Brain microvascular endothelial cell (primary cell): ENCODE results near the gene COL4A1.

ENCODE experiments used
- DNase-seq: peaks from one replicate; pipeline ENCODE4 v3.0.0-alpha.2; 2020
- H3K27ac ChIP-seq: fragments of 250-450 bp; sonication (Bioruptor Pico); 2 replicates; pipeline ENCODE4 v1.5.1; 2020; ENCODE audit warnings: mild to moderate bottlenecking, moderate library complexity
- H3K27me3 ChIP-seq: fragments of 250-450 bp; sonication (Bioruptor Pico); replicated peaks from 2 replicates; pipeline ENCODE4 v1.5.1; 2020; ENCODE audit warnings: mild to moderate bottlenecking
- H3K36me3 ChIP-seq: fragments of 250-450 bp; sonication (Bioruptor Pico); replicated peaks from 2 replicates; pipeline ENCODE4 v1.5.1; 2020; ENCODE audit warnings: mild to moderate bottlenecking
- H3K4me3 ChIP-seq: 2 replicates; pipeline ENCODE4 v1.5.1; 2011; ENCODE audit warnings: low read depth, mild to moderate bottlenecking, control low read depth, low read length, moderate library complexity
- CTCF ChIP-seq: IDR thresholded peaks from 2 replicates; pipeline ENCODE4 v1.5.1; 2011; ENCODE audit warnings: low read depth, mild to moderate bottlenecking, moderate library complexity, low read length, control low read depth, inconsistent platforms; ENCODE audit errors: missing control alignments
- in situ Hi-C: cut with HindIII; loops from 2 replicates; pipeline ENCODE4 v1.10.0; 2017; ENCODE audit warnings: low sequenced_read_pairs, low pct_ligation_motif_present

The COL4A1 gene

GRCh38 chr13:110211046-110211445 is 95.9 kb downstream of the COL4A1 start:
- TF ChIP-seq CTCF = no peak
- Histone ChIP-seq H3K27me3 (no peaks in the 10 kb centered on the region), H3K27ac (no peak overlapping the region), H3K4me3 (no peak overlapping the region), H3K36me3 (peaks cover 97% of the 10 kb centered on the region)
- no peak for DNase-seq
- in situ Hi-C loops = no loop called here

- Histone ChIP-seq H3K27ac (no peak overlapping the region), H3K4me3 (no peak overlapping the region), H3K36me3 (peaks cover 97% of the 10 kb centered on the region), H3K27me3 (no peaks in the 10 kb centered on the region)
- DNase-seq = no peak
- in situ Hi-C loops = no loop called here
- TF ChIP-seq CTCF = no peak
Observed at GRCh38 chr13:110210604-110210985, 96.4 kb downstream of the COL4A1 start.

DNA sequence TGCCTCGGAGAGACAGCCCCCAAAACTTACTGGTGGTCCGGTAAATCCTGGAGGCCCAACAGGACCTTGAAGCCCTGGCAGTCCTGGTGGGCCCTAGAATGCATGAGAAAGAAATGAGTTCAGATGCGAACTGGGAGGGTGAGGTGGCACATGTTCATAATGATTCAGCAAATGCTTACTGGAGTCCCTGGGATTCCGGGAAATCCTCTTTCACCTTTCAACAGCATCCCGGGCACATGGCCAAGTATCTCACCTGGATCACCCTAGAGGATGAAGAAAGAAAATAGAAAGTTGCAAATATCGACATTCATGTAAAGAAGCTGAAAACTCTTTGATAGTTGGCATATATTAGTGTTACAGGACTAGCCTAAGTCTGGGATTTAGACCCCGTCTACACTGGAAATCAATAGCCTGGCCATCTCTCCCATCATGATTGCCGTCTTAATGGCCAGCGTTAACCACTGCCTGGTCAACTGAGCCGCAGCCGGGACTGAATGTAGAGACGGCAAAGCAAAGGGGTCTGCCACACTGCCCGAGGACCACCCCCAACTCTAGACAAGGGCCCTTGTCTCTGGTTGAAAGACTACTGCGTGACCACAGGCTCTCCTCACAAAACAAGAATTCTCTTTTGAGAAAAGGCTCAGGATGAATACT is 96.9 kb downstream of the COL4A1 start:
- DNase-seq = no peak
- no peaks in the 10 kb centered on the region for H3K27me3 ChIP-seq
- no peak for TF ChIP-seq CTCF
- H3K27ac ChIP-seq = no peak overlapping the region
- H3K4me3 ChIP-seq = no peak overlapping the region
- in situ Hi-C loops = no loop called here
- H3K36me3 ChIP-seq = peaks cover 97% of the 10 kb centered on the region

GRCh38 chr13:110208116-110208515 is 98.8 kb downstream of the COL4A1 start:
- Histone ChIP-seq H3K27ac (no peak overlapping the region), H3K27me3 (no peaks in the 10 kb centered on the region), H3K36me3 (peaks cover 95% of the 10 kb centered on the region), H3K4me3 (no peak overlapping the region)
- in situ Hi-C loops = no loop called here
- TF ChIP-seq CTCF = no peak
- DNase-seq = no peak

DNA sequence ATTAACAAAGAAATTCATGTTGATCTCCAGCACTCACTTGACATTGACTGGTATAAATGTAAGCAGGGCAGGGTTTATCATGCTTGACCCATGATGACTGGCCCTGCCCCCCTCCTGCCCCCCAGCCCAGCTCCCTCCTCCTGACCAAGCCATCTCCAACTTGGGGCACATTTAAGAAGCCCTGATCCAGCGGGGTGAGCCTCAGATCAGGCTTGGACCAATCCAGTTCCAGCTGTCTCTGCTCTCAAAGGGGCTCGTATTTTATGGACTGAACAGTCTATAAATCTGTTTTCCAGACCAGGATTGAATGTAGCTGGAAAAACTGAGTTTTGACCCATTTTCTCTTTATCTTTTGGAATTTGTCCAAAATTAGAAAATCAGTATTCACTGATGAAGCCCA is 100.0 kb downstream of the COL4A1 start:
- H3K27ac ChIP-seq = no peak overlapping the region
- no peak for TF ChIP-seq CTCF
- no peak overlapping the region for H3K4me3 ChIP-seq
- in situ Hi-C loops = no loop called here
- no peak for DNase-seq
- peaks cover 97% of the 10 kb centered on the region for H3K36me3 ChIP-seq
- no peaks in the 10 kb centered on the region for H3K27me3 ChIP-seq

DNA sequence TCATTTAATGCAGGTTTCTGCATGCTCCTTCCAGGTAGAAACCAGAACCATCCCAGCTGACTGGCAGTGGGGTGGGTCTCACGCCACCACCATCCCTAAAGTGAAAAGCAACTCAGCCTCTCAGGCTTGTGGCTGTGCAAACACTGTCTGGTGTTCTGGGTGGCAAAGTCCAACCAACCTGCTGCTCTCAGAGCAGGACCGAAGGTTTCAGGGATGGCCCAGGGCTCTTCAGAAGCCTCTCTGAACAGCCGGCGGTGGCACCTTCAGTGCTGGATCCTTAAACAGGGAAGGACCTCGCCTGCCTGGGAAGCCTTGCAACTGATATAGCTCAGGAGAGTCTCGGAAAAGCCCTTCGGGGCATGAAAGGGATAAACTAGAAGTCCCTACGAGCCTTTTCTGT is 100.8 kb downstream of the COL4A1 start:
- TF ChIP-seq CTCF = no peak
- H3K27me3 ChIP-seq = no peaks in the 10 kb centered on the region
- H3K4me3 ChIP-seq = no peak overlapping the region
- peaks cover 97% of the 10 kb centered on the region for H3K36me3 ChIP-seq
- no peak overlapping the region for H3K27ac ChIP-seq
- DNase-seq = no peak
- in situ Hi-C loops = no loop called here
